GM18511 (cell line): ENCODE measurements around the gene CRISPLD2.
A peak's percentile ranks its signal among the peaks of the same experiment; 100 is the strongest.

Source experiments
- ATAC-seq: cut with Tn5 transposase; IDR thresholded peaks from one replicate; pipeline ENCODE4 v1.9.1; 2021; ENCODE audit warnings: mild to moderate bottlenecking, moderate library complexity; ENCODE audit not compliant: unreplicated experiment

Gene CRISPLD2

DNA sequence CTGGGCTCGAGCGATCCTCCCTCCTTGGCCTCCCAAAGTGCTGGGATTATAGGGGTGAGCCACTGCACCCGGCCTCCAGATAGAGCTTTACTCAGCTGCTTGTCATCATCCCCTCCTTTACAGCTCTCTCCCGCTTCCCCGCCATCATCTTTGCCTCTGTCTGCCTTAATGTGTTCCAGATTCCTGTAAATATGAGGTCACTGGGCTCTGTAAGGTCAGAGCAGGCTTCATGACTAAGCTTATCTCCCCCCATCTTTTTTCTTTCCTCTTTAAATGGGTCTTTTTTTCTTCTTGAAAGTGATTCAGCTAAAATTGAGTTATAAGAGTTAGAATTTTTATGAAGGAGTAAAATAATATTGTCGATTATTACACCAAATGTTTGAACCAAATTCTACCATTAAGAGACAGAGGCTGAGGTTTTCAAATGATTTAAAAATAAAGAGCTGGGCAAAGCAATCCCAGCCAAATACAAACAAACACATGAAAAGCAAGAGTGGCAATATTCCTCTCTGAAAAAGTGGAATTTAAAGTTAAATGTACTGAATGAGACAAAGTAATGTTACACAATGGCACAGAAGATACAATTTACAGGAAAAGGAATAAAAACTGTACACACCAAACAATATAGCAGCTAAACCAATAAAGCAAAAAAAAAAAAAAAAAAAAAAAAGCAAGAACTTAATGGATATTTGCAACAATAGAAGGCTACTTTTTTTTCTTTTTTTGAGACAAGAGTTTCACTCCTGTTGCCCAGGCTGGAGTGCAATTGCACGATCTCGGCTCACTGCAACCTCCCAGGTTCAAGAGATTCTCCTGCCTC is 62.1 kb downstream of the CRISPLD2 start:
- no peak for ATAC-seq

DNA sequence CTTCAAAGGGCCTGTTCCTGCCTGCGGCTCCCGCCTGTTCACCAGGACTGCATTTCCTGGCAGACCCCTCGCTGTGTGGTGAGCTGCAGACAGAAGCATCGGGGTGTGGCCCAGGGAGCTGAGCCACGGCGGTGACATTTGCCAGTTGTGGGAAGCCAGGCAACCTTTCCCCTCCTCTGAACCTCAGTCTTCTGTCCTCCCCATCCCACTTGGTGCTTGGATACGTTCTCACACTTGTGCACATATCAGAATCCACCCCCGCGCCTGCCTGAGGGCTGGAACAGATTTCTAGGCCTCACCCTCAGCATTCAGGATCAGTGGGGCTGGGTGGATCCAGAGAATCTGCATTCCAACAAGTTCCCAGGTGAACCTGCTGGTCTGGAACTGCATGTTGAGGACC is 63.5 kb downstream of the CRISPLD2 start:
- ATAC-seq, result no peak

DNA sequence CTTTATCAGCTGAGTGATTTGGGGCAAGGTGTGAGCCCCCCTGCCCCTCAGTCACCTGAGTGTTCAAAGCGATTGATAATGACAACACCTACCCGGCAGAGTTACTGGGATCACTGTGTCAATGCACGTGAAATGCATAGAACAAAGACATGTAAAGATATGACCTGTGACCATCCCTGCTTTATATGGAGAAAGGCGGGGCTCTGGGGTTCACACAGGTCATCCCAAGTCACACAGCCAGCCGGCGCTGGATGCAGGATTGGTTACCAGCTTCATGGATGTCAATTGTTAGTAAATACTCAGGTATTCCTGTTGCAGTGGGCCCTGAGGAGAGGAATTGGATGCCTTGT is 64.4 kb downstream of the CRISPLD2 start:
- no peak for ATAC-seq

DNA sequence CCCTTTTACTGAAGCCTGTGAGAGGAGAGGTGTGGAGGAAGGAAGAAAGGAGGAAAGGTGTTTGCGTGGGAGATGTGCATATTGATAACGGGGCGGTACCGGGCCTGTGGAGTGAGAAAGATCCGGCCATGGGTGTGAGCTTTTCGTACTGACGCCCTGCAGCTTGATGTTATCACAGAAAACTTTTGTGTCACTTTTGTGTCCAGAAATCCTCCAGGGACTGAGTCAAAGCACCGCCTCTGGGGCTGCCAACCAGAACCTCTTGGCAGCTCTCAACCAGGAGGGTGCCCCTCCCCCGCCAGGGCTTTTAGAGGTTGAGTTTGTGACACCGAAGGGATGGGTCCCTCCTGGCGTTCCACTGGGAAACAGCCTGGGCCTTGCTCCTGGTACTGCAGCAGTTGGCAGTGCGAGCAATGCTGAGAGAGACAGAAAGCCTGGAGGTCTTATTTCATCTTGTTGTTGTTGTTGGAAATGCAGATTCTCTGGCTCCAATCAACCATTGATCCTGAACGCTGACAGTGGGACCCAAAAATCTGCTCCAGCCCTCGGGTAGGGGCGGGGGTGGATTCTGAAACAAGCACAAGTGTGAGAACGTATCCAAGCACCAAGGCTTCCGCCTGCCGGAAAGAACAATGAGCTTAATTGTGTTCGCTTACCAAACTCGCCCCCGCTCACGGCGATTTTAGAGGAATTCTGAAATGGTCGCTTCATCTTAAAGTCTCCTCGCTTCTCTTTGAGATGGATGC is 65.0 kb downstream of the CRISPLD2 start:
- ATAC-seq, result no peak

DNA sequence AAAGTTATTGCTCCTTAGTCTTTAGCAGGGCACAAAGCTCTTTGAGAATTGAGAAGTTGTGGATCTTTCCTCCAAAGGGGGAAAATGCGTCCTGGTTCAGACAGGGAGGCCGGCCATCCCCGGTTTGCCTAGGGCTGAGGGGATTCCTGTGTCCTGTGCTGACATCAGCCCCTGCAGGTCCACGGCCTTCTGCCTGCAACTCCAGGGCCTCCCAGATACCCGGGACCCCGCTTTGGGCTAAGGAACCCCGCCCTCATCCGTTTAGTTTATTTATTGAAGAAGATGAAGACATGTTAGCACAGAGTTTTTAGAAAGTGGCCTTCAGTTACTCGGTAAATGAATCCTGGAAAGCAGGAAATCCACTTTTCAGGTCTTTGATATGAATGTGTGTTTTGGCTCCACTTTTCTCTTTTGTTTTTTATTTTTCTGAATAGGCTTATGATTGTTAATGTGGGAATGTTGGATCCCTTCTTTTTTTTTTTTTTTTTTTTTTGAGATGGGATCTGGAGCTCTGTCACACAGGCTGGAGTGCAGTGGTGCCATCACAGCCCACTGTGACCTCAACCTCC is 65.6 kb downstream of the CRISPLD2 start:
- ATAC-seq, result no peak

DNA sequence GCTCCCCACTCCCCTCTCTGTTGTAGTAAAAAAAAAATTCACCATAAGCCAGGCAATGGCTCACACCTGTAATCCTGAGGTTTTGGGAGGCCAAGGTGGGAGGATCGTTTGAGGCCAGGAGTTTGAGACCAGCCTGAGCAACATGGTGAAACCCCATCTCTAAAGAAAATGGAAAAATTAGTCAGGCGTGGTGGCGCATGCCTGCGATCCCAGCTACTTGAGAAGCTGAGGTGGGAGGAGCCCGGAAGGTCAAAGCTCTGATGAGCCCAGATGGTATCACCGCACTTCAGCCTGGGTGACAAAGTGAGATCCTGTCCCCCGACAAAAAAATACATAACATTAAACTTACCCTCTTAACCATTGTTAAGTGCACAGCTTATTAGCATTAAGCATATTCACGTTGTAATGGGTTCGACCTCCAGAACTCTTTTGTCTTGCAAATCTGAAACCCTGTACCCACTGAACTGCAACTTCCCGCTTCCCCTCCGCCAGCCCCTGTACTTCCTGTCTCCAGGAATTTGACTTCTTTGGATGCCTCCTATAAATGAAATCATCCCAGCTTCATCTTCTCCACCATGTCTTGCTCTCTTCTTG is 66.8 kb downstream of the CRISPLD2 start:
- ATAC-seq, result no peak

DNA sequence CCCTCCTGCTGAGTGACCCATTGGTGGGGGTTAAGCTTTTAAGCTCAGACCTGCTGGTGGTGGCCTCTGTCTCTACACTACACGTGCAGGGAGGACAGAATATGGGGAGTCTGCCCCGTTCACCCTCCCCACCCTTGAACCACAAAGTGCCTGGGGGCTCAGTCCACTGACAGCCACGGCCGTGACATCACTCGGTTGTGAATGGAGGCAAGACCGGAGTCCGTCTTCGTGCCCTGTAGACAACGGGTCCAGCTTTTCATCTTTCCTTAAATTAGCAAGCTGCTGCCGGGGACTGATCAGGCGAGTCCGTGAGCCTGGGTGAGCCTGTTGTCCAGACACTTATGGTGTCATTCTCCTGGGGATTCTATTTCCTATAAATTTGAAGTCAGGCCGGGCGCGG is 67.4 kb downstream of the CRISPLD2 start:
- no peak for ATAC-seq

DNA sequence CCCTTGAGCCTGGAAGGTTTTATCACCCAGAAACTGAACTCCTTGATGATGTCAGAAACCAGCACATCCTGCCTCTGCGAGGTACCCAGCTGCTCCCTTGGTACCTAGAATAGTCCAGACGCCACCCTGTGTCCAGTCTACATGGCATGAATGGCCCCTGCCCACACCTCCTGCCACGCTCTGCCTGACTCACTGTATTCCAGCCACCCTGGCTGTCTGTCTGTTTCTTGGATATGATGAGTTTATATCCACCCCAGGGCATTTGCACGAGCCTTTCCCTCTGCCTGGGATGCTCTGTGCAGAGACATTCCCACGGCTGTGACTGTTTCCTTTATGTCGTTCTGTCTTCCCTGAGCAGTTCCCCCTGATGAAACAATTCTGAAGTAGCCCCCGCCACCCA is 68.7 kb downstream of the CRISPLD2 start:
- ATAC-seq, result no peak

DNA sequence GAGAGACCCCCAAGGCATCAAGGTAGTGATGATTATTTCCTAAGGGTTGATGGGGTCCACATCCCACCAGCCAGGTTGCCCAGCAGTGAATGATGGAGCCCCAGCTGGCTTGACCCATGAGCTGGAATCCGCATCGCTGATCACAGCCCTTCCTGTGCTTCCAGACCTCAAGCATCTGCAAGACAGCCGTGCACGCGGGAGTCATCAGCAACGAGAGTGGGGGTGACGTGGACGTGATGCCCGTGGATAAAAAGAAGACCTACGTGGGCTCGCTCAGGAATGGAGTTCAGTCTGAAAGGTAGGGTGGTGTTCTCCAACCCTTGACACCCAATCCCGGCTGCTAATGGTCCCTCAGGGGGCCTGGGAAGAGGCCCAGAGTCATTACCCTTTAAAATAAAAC is 69.3 kb downstream of the CRISPLD2 start:
- ATAC-seq, result no peak

DNA sequence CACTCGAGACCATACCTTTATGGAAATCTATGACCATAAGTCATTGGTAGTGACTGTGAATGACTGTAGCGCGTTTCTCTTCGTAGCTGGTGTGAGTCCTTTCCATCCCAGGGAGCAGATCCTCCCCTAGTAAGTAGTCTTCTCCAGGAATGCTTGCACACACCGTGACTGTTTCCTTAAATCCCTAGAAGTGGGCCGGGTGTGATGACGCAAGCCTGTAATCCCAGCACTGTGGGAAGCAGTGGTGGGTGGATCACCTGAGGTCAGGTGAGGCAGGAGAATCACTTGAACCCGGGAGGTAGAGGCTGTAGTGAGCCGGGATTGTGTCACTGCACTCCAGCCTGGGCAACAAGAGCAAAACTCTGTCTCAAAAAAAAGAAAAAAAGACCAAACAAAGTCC is 70.6 kb downstream of the CRISPLD2 start:
- no peak for ATAC-seq

DNA sequence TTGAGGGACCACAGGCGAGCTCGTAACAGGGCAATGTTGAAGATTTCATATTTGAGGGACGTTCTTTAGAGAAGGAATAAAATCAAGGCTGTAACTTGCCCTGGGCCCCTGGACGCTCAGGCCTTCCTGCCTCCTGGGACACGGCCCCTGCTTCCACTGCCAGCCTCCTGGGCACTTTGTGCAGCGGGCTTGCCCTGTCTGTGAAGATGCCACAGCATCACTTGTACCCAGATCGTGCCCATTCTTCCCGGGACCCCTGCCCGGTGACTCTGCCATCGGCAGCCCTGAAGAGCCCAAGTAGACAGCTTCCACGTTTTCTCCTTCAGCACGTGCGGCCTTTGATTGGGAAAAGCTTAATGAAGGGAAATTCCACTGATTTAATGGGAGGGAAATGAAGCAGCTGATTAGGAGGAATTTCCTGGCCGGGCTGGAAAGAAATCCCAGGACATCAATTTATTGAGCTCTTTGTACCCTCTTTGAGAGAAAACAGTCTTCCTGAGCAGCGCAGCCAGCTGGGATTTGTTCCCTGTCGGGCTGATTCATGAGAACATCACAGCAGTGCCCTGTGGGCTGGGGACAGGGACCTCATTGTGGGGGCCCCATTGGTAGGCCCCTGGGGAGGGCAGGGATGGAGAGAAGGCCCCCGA is 71.5 kb downstream of the CRISPLD2 start:
- ATAC-seq, result no peak

DNA sequence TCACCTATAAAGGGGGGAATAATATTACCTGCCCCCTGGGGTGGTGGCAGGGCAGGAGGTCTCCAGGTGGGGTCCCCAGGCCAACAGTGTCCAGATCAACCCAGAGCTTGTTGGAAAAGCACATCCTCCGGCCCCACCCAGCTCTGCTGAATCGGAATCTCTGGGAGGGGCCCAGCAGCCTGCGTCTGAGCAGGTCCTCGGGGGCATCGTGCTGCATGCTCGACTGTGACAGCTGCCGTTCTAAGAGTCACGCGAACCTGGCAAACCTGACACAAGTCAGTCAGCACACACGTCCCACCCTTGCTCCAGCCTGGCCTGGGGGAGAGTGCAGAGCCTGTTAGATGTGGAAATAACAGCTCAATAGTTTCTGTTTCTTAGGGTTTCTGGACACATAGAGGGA is 72.3 kb downstream of the CRISPLD2 start:
- no peak for ATAC-seq

DNA sequence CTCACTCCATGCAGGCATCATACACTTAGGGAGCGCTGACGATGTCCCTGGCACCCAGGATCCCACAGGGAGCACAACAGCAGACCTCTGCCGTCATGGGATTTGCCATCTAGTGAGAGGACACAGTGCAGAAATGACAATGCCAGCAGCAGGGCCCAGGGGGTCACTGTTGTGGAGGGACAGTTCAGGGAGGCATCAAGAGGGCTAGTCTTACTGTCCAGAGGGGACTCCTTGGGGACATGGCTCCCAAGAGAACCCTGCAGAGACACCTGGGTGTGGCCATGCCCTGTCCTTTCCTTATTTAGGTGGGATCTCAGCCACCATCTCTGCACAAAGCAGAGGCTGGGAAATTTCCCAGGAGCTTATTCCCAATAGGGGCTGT is 73.7 kb downstream of the CRISPLD2 start:
- peak; percentile 13 for ATAC-seq

DNA sequence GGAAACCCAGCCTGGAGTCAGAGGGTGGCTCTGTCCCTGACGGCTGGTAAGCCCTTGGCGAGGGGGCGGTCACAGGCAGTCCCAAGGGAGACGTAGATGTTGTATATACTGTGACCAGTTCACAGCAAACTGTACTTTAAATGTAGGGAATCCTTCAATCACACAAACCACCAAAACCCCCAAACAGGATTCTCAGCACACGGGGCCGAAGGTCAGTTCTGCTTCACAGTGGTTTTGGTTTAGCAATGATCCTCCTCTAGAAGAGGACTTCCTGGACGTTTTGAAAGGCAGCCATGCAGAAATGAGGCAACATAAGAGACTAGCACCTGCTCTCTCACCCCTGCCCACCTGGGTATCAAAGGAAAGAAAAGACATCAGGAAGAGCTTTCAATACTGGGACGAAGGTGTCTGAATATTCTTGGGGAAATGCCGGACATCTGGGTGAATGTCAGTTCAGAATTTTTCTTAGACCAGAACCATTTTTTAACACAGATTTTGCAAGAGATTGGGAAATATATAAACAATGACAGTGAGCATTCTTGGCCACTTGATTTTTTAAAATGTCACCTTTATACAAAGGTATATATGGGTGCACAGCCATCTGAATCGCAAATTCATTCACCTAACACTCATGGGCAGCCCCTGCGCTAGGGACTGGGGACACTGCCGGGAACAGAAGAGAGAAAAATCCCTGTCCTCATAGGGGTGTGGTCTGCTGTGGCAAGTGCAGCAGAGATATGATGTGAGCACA is 74.2 kb downstream of the CRISPLD2 start:
- ATAC-seq, result peak; percentile 75

DNA sequence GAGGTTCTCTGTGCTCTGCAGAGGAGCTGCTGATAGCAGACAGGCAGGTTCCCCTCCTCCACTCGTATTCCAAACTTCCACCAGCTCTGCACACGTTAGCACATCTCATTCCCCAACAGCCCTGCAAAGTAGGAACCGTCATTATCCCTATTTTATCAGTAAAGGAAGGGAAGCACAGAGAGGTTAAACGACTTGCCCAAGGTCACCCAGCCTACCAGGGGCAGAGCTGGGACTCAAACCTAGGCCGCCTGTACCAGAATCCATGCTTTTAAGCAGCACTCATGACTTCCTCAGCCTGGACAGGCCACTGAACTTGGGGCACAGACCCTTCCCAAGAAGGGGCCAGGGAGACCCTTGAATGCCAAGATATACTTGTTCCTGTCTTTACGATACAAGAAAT is 75.2 kb downstream of the CRISPLD2 start:
- no peak for ATAC-seq

DNA sequence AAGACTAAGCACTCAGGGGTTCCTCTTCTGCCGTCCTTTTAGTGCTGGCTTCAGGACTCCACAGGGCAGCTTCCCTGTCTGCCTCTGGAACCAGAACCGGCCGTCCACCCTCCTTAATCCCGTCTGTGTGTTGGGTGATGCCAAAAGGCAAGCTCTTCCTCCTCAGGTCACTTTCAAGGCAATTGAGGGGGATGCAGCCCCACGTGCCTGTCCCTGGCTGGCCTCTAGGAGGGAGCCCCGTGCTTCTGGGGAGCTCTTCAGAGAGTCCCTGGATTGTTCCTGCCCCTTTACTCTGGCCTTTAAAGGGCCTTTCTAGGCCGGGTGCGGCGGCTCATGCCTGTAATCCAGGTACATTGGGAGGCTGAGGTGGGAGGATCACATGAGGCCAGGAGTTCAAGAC is 77.1 kb downstream of the CRISPLD2 start:
- no peak for ATAC-seq

DNA sequence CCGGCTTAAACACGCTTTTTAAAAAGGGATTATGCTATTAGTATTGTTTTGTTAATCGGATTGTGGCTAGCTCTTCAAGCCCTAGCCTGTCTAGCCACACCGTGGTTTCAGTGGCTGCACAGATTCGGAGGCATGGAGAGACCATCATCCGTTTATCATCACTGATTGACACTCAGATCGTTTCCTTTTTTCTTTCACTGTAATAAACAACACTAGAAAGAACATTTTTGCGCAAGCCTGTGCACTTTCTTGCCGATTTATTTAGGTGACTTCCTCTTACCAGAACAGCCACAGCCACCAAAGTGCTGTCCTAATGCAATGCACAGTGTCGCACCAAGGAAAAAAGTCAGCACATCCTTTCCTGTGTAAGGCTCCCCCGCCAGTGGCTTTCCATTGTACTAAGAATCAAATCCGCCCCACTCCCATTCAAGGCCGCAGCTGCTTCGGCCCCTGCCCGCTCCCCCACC is 78.2 kb downstream of the CRISPLD2 start:
- no peak for ATAC-seq

DNA sequence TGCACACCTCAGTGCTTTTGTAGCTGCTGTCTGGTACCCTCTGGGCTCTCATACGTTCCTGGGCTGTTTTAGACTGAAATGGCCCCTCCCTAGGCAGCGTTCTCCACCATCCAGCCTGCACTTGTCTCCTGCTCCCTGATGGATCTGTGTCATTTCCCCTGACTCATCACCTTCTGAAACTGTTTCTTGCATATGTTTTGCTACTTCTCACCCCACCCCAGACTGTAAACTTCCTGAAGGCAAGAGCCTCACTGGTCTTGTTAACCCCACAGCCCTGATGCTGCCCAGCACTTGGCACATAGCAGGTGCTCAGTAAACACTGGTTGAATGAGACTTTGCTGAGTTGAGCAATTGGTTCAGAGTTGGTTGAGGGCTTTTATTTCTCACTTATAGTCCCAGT is 78.7 kb downstream of the CRISPLD2 start:
- no peak for ATAC-seq

DNA sequence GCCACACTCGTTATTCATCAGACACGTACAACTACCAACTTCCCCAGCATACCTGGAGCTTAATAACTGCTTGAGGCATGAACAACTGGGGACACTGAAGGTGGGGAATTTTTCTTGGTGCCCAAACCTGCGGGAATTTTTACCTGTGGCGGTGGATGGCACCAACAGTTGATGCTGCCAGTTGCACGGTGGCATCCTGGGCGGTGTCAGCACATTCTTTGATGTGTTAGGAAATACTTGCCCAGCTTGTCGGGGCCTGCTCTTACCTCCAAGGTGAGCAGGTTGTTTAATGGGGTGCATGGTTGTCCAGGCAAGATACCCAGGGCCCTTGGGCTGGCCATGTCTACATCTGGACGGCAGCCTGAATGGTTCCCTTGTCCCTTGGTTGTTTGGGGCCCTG is 79.6 kb downstream of the CRISPLD2 start:
- ATAC-seq, result no peak

DNA sequence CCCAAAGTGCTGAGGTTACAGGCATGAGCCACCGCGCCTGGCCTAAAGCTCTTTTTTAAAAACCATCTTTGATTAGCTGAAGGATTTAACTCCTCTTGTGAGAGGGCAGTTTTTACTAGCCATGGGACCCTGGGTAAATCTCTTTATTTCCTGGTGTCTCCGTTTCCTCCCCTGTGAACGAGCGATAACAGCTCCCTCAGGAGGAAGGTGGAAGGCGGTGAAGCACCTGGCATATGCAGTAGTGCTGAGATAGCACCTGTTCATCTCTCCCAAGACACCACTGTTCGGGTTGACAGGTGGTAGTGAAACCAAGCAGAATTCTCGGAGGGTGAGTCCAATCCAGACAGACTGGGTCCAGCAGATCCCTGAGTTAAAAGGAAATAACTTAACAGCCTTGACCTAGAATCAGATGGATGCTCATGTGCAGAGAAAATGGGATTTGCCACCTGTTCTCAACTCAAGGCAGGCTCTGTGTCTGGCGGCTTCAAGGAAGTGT is 86.2 kb downstream of the CRISPLD2 start:
- ATAC-seq, result no peak
